ENCODE results near the gene PRKN.

Gene PRKN

GRCh38 chr6:161644521-161644920 is 1083.0 kb downstream of the PRKN start:
- no peak for DNase-seq (ENCODE audit: extremely low read depth in 1 of 2, low read depth in 1 of 2)

- DNase-seq (ENCODE audit: extremely low read depth in 1 of 2, low read depth in 1 of 2), result no peak
These were observed 1086.4 kb downstream of the PRKN start for GRCh38 chr6:161641175-161641574.

- DNase-seq (ENCODE audit: extremely low read depth in 1 of 2, low read depth in 1 of 2), result no peak
These were observed 1087.8 kb downstream of the PRKN start for GRCh38 chr6:161639772-161640171.

- DNase-seq (ENCODE audit: extremely low read depth in 1 of 2, low read depth in 1 of 2), result no peak
These were observed 1089.9 kb downstream of the PRKN start for GRCh38 chr6:161637658-161638057.

- no peak for DNase-seq (ENCODE audit: extremely low read depth in 1 of 2, low read depth in 1 of 2)
These were observed 1090.6 kb downstream of the PRKN start for GRCh38 chr6:161636882-161637430.

GRCh38 chr6:161635975-161636374 is 1091.6 kb downstream of the PRKN start:
- DNase-seq (ENCODE audit: extremely low read depth in 1 of 2, low read depth in 1 of 2), result no peak

- no peak for DNase-seq (ENCODE audit: extremely low read depth in 1 of 2, low read depth in 1 of 2)
These were observed 1092.7 kb downstream of the PRKN start for GRCh38 chr6:161634916-161635315.

GRCh38 chr6:161631676-161632194 is 1095.8 kb downstream of the PRKN start:
- no peak for DNase-seq (ENCODE audit: extremely low read depth in 1 of 2, low read depth in 1 of 2)

- no peak for DNase-seq (ENCODE audit: extremely low read depth in 1 of 2, low read depth in 1 of 2)
These were observed 1096.9 kb downstream of the PRKN start for GRCh38 chr6:161630674-161631073.

GRCh38 chr6:161626132-161626676 is 1101.4 kb downstream of the PRKN start:
- DNase-seq (ENCODE audit: extremely low read depth in 1 of 2, low read depth in 1 of 2), result no peak

GRCh38 chr6:161624111-161624510 is 1103.5 kb downstream of the PRKN start:
- DNase-seq (ENCODE audit: extremely low read depth in 1 of 2, low read depth in 1 of 2), result no peak

- no peak for DNase-seq (ENCODE audit: extremely low read depth in 1 of 2, low read depth in 1 of 2)
These were observed 1104.8 kb downstream of the PRKN start for GRCh38 chr6:161622779-161623178.

GRCh38 chr6:161618831-161619454 is 1108.6 kb downstream of the PRKN start:
- no peak for DNase-seq (ENCODE audit: extremely low read depth in 1 of 2, low read depth in 1 of 2)

- no peak for DNase-seq (ENCODE audit: extremely low read depth in 1 of 2, low read depth in 1 of 2)
These were observed 1113.9 kb downstream of the PRKN start for GRCh38 chr6:161613711-161614110.

- no peak for DNase-seq (ENCODE audit: extremely low read depth in 1 of 2, low read depth in 1 of 2)
These were observed 1118.8 kb downstream of the PRKN start for GRCh38 chr6:161608771-161609170.

- no peak for DNase-seq (ENCODE audit: extremely low read depth in 1 of 2, low read depth in 1 of 2)
These were observed 1119.8 kb downstream of the PRKN start for GRCh38 chr6:161607696-161608297.

GRCh38 chr6:161602359-161602758 is 1125.2 kb downstream of the PRKN start:
- DNase-seq (ENCODE audit: extremely low read depth in 1 of 2, low read depth in 1 of 2), result no peak

GRCh38 chr6:161598896-161599295 is 1128.7 kb downstream of the PRKN start:
- no peak for DNase-seq (ENCODE audit: extremely low read depth in 1 of 2, low read depth in 1 of 2)

GRCh38 chr6:161596807-161597520 is 1130.6 kb downstream of the PRKN start:
- DNase-seq (ENCODE audit: extremely low read depth in 1 of 2, low read depth in 1 of 2), result no peak

GRCh38 chr6:161594412-161594811 is 1133.2 kb downstream of the PRKN start:
- no peak for DNase-seq (ENCODE audit: extremely low read depth in 1 of 2, low read depth in 1 of 2)

GRCh38 chr6:161590961-161591627 is 1136.5 kb downstream of the PRKN start:
- no peak for DNase-seq (ENCODE audit: extremely low read depth in 1 of 2, low read depth in 1 of 2)

Measured in activated CD8-positive, alpha-beta memory T cell treated with anti-CD3 and anti-CD28 coated beads for 1 hour (primary cell).